HepG2 (cell line): Measurements from ENCODE around the gene SGF29. TPM values are rescaled to one million over a fixed set of nuclear protein-coding genes. Genes with fewer than 3 reads are reported as not detected.

Experiments
- ATAC-seq: fragments of 200-7000 bp; cut with Tn5 transposase; 3 replicates; pipeline ENCODE4 v1.9.1; 2020; ENCODE audit warnings: mild to moderate bottlenecking, moderate library complexity
- BruUV-seq: library from RNA; stranded (reverse); fragments of 400-500 nt; replicated peaks from 2 replicates; lab custom pipeline; 2021; lab: Mats Ljungman, UMichigan
- CTCF ChIA-PET: fragments of 300-600 bp; formaldehyde crosslinking; extraction: SDS; loops from one replicate; lab custom pipeline; 2021; ENCODE audit warnings: low total read pairs, inconsistent platforms, low intra/inter-chr PET ratio; lab: Yijun Ruan, JAX
- POLR2A ChIA-PET: fragments of 350-600 bp; sonication (Branson Sonifier 250); formaldehyde crosslinking; loops from one replicate; lab custom pipeline; 2020; ENCODE audit warnings: antibody characterized with exemption, inconsistent platforms; lab: Yijun Ruan, JAX
- DNase-seq: peaks from one replicate; pipeline ENCODE4 v3.0.0-alpha.2; 2015; ENCODE audit warnings: low spot score
- FAIRE-seq: peaks from 3 replicates; lab custom pipeline; 2011; peaks lifted over from hg19 to GRCh38; lab: Jason Lieb, UNC
- H2AFZ ChIP-seq: one replicate; pipeline ENCODE4 v1.6.1; 2011; ENCODE audit warnings: low read length, inconsistent platforms
- H3K27ac ChIP-seq: fragments of 300-600 bp; 3 replicates; pipeline ENCODE4 v1.8.0; 2011; ENCODE audit warnings: mixed run types, mild to moderate bottlenecking, mixed read lengths, low read length, inconsistent platforms; ENCODE audit not compliant: insufficient read depth; ENCODE audit errors: extremely low read length
- H3K27me3 ChIP-seq, 2 experiments: fragments of 200-600 bp in 1 of 2; 2 replicates in 1 of 2; 3 replicates in 1 of 2; pipeline versions ENCODE4 v1.6.0 to v1.8.0; 2011; ENCODE audit warnings: low read length in 2 of 2, mild to moderate bottlenecking in 2 of 2, moderate library complexity in 2 of 2, inconsistent platforms in 1 of 2; ENCODE audit not compliant: insufficient read depth in 2 of 2, control insufficient read depth in 1 of 2
- H3K36me3 ChIP-seq, 2 experiments: fragments of 200-600 bp in 1 of 2; replicated peaks in 1 of 2; 2 replicates in 1 of 2; 3 replicates in 1 of 2; pipeline versions ENCODE4 v1.5.1 to v1.8.0; 2011; ENCODE audit warnings: low read length in 2 of 2, inconsistent platforms in 1 of 2; ENCODE audit not compliant: insufficient read depth in 2 of 2, control insufficient read depth in 1 of 2
- H3K4me1 ChIP-seq: 2 replicates; pipeline ENCODE4 v1.5.1; 2012; ENCODE audit warnings: low read length, inconsistent platforms; ENCODE audit not compliant: insufficient read depth
- H3K4me2 ChIP-seq: 2 replicates; pipeline ENCODE4 v1.6.0; 2011; ENCODE audit warnings: low read depth, low read length, inconsistent platforms
- H3K4me3 ChIP-seq, 3 experiments: fragments of 200-600 bp in 1 of 3; sonication (generic), shearing (Covaris generic) in 1 of 3; replicated peaks in 1 of 3; 2 replicates each; pipeline ENCODE4 v1.5.1; 2011 to 2016; ENCODE audit warnings: low read length in 3 of 3, inconsistent platforms in 2 of 3, low read depth in 2 of 3, mild to moderate bottlenecking in 2 of 3, control low read depth in 1 of 3, mixed read lengths in 1 of 3; ENCODE audit not compliant: insufficient read depth in 1 of 3
- H3K79me2 ChIP-seq: one replicate; pipeline ENCODE4 v1.6.1; 2011; ENCODE audit warnings: low read length, inconsistent platforms; ENCODE audit not compliant: insufficient read depth
- H3K9ac ChIP-seq: 2 replicates; pipeline ENCODE4 v1.6.0; 2011; ENCODE audit warnings: mild to moderate bottlenecking, low read depth, low read length, inconsistent platforms; ENCODE audit not compliant: insufficient read depth
- H3K9me3 ChIP-seq: 2 replicates; pipeline ENCODE4 v1.5.1; 2012; ENCODE audit warnings: mild to moderate bottlenecking, low read length
- H4K20me1 ChIP-seq: 2 replicates; pipeline ENCODE4 v1.6.0; 2011; ENCODE audit warnings: inconsistent platforms, mild to moderate bottlenecking, low read length, moderate library complexity; ENCODE audit not compliant: insufficient read depth
- ARID3A ChIP-seq: IDR thresholded peaks from 2 replicates; pipeline ENCODE4 v1.6.1; 2012; ENCODE audit warnings: low read depth, low read length, improper control_type of control experiment
- EED ChIP-seq: sonication (generic); formaldehyde crosslinking; IDR thresholded peaks from 2 replicates; pipeline ENCODE4 v1.5.0; 2020; ENCODE audit warnings: mild to moderate bottlenecking, missing genetic modification reagents
- SMYD3 ChIP-seq: sonication (generic); formaldehyde crosslinking; IDR thresholded peaks from 2 replicates; pipeline ENCODE4 v1.8.1; 2023; ENCODE audit warnings: mild to moderate bottlenecking, missing genetic modification reagents
- XRCC5 ChIP-seq: fragments of 200-400 bp; formaldehyde crosslinking; optimal IDR thresholded peaks from 2 replicates; pipeline ENCODE3; 2017; ENCODE audit warnings: mild to moderate bottlenecking, low read length
- ZBTB14 ChIP-seq: sonication (generic); formaldehyde crosslinking; IDR thresholded peaks from 2 replicates; pipeline ENCODE4 v1.4.0; 2020; ENCODE audit warnings: missing genetic modification reagents
- WGBS: methylation state at CpG from one replicate; pipeline ENCODE4 v1.1.6; 2017; ENCODE audit warnings: low lambda C conversion rate; 5-methylcytosine and 5-hydroxymethylcytosine counted together
- in situ Hi-C: cut with HindIII; loops from 2 replicates; pipeline ENCODE4 v1.10.0; 2017; ENCODE audit warnings: low pct_unique_long_range_greater_than_20kb; ENCODE audit not compliant: extremely low pct_ligation_motif_present
- intact Hi-C: fragments of 100-400 bp; cut with micrococcal nuclease; formaldehyde crosslinking; loops from one replicate; pipeline ENCODE4 v1.10.0; 2022; ENCODE audit not compliant: unreplicated experiment
- polyA plus RNA-seq, 8 experiments: library from polyadenylated mRNA; depleted of rRNA in 3 of 8; stranded (reverse) in 7 of 8; unstranded in 1 of 8; fragments of >200 nt; fragmentation: Illumina TruSeq in 4 of 8; extraction: Trizol in 4 of 8; gene quantifications; 2 replicates each; pipeline versions ENCODE4 v1.2.1 to v1.2.3, GENCODE V29; 2011 to 2016; ENCODE audit warnings: low read depth in 4 of 8, missing spikeins in 1 of 8, mixed read lengths in 1 of 8; ENCODE audit not compliant: insufficient read depth in 1 of 8
- total RNA-seq, 5 experiments: library from RNA; depleted of rRNA; stranded (reverse); fragments of >200 nt; fragmentation: Illumina TruSeq; extraction: Trizol; gene quantifications; 2 replicates each; pipeline ENCODE4 v1.2.3, GENCODE V29; 2016; ENCODE audit warnings: low read depth in 1 of 5
- TF ChIP-seq, protein P1 (sequence below), 2 experiments: fragments of 450-650 bp in 1 of 2; sonication (generic) in 1 of 2; formaldehyde crosslinking in 1 of 2; IDR thresholded peaks; 2 replicates each; pipeline versions ENCODE4 v1.6.1 to v1.8.0; 2016 to 2022; ENCODE audit warnings: antibody characterized with exemption in 1 of 2, mild to moderate bottlenecking in 1 of 2, missing genetic modification reagents in 1 of 2

Gene SGF29
- total and polyA plus RNA-seq, 2 of the 13 experiments (the other 11 are each of a cell fraction or from before 2014, with no cell fraction given) = 5.0 to 29.4 TPM

- peak overlapping the region; percentile 31 for H3K27ac ChIP-seq
- TF ChIP-seq ARID3A (no peak), EED (CRISPR knock-in tag) (0 out of 2 replicates have a peak, but pooled peaks have one; percentile 4), SMYD3 (CRISPR knock-in tag) (0 out of 2 replicates have a peak, but pooled peaks have one; percentile 51), ZBTB14 (CRISPR knock-in tag) (no peak), XRCC5 (peak; percentile 19)
- TF ChIP-seq, protein P1, sequence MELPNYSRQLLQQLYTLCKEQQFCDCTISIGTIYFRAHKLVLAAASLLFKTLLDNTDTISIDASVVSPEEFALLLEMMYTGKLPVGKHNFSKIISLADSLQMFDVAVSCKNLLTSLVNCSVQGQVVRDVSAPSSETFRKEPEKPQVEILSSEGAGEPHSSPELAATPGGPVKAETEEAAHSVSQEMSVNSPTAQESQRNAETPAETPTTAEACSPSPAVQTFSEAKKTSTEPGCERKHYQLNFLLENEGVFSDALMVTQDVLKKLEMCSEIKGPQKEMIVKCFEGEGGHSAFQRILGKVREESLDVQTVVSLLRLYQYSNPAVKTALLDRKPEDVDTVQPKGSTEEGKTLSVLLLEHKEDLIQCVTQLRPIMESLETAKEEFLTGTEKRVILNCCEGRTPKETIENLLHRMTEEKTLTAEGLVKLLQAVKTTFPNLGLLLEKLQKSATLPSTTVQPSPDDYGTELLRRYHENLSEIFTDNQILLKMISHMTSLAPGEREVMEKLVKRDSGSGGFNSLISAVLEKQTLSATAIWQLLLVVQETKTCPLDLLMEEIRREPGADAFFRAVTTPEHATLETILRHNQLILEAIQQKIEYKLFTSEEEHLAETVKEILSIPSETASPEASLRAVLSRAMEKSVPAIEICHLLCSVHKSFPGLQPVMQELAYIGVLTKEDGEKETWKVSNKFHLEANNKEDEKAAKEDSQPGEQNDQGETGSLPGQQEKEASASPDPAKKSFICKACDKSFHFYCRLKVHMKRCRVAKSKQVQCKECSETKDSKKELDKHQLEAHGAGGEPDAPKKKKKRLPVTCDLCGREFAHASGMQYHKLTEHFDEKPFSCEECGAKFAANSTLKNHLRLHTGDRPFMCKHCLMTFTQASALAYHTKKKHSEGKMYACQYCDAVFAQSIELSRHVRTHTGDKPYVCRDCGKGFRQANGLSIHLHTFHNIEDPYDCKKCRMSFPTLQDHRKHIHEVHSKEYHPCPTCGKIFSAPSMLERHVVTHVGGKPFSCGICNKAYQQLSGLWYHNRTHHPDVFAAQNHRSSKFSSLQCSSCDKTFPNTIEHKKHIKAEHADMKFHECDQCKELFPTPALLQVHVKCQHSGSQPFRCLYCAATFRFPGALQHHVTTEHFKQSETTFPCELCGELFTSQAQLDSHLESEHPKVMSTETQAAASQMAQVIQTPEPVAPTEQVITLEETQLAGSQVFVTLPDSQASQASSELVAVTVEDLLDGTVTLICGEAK (IDR thresholded peaks at IDR 0.05) = no peak
- TF ChIP-seq, protein P1 (CRISPR knock-in tag; IDR thresholded peaks at IDR 0.05) = no peak
Observed at GRCh38 chr16:28554634-28555423, 1.1 kb downstream of the SGF29 start.

More at GRCh38 chr16:28554634-28555423, 1.1 kb downstream of the SGF29 start:
- POLR2A ChIA-PET = interaction anchor here (0.9 to 3.6 kb wide), 7 partner anchors 15 to 63 kb away, joined by 3 to 22 read pairs (median 4); partner anchors contain the start of genes CLN3, NUPR1, SULT1A1 and SULT1A2
- H3K9me3 ChIP-seq = no peaks in the 10 kb centered on the region
- in situ Hi-C loops (no loop called here), intact Hi-C loops (no loop called here)
- no peak for DNase-seq
- TSS peak; percentile 67 for BruUV-seq
- 85% methylated on average over 15 of the region's 15 CpGs for WGBS
- H4K20me1 ChIP-seq = no peaks in the 10 kb centered on the region
- H3K9ac ChIP-seq = peak overlapping the region; percentile 61
- H2AFZ ChIP-seq = no peak overlapping the region
- H3K36me3 ChIP-seq = peaks cover 0 to 12% of the 10 kb centered on the region in 2 experiments; a peak in 4 of 5 replicates
- no peak for FAIRE-seq
- peaks cover 32% of the 10 kb centered on the region for H3K4me1 ChIP-seq
- no peaks in the 10 kb centered on the region for H3K27me3 ChIP-seq
- CTCF ChIA-PET = no interaction called here
- H3K4me3 ChIP-seq = peak overlapping the region; percentile 56 to 71 (median 62)
- peaks cover 7% of the 10 kb centered on the region for H3K79me2 ChIP-seq
- peak overlapping the region; percentile 99 for H3K4me2 ChIP-seq
- ATAC-seq = no peak; the same call in 2 of the 3 replicates
